Left ventricle myocardium inferior (tissue), 1 donor: Measurements from ENCODE around the gene TPO. TPM values are rescaled to one million over a fixed set of nuclear protein-coding genes. Genes with fewer than 3 reads are reported as not detected.

Experiments
- DNase-seq: peaks from one replicate; pipeline ENCODE4 v3.0.0-alpha.2; 2020
- H3K27ac ChIP-seq: fragments of 200-600 bp; replicated peaks from 2 replicates; pipeline ENCODE4 v1.8.0; 2021
- H3K27me3 ChIP-seq: fragments of 200-600 bp; 2 replicates; pipeline ENCODE4 v1.8.0; 2021; ENCODE audit warnings: low read depth
- H3K36me3 ChIP-seq: fragments of 200-600 bp; 2 replicates; pipeline ENCODE4 v1.8.0; 2021
- H3K4me1 ChIP-seq: fragments of 200-600 bp; 2 replicates; pipeline ENCODE4 v1.8.0; 2021
- H3K4me3 ChIP-seq: fragments of 200-600 bp; 2 replicates; pipeline ENCODE4 v1.8.0; 2021; ENCODE audit warnings: mild to moderate bottlenecking, moderate library complexity
- H3K9me3 ChIP-seq: fragments of 200-600 bp; replicated peaks from 2 replicates; pipeline ENCODE4 v1.8.0; 2021
- intact Hi-C: fragments of 100-400 bp; cut with micrococcal nuclease; formaldehyde crosslinking; loops from one replicate; pipeline ENCODE4 v1.11.0; 2022
- total RNA-seq: library from RNA; stranded (reverse); fragmentation: NEBNext Ultra II Directional; extraction: Animal tissue kit (Norgen Biotek cat#: 25700); gene quantifications from one replicate; pipeline ENCODE4 v1.2.1, GENCODE V29; 2021
- TF ChIP-seq, protein P1 (sequence below): fragments of 200-600 bp; IDR thresholded peaks from 2 replicates; pipeline ENCODE4 v1.8.0; 2021; ENCODE audit warnings: antibody characterized with exemption, mild to moderate bottlenecking, borderline replicate concordance
- donor health status: DM: no; HTN: yes; CAD: no; lungs with severe emphysema.

Gene TPO
- total RNA-seq, 1 donor from 2014 or later, result 7.1 TPM

DNA sequence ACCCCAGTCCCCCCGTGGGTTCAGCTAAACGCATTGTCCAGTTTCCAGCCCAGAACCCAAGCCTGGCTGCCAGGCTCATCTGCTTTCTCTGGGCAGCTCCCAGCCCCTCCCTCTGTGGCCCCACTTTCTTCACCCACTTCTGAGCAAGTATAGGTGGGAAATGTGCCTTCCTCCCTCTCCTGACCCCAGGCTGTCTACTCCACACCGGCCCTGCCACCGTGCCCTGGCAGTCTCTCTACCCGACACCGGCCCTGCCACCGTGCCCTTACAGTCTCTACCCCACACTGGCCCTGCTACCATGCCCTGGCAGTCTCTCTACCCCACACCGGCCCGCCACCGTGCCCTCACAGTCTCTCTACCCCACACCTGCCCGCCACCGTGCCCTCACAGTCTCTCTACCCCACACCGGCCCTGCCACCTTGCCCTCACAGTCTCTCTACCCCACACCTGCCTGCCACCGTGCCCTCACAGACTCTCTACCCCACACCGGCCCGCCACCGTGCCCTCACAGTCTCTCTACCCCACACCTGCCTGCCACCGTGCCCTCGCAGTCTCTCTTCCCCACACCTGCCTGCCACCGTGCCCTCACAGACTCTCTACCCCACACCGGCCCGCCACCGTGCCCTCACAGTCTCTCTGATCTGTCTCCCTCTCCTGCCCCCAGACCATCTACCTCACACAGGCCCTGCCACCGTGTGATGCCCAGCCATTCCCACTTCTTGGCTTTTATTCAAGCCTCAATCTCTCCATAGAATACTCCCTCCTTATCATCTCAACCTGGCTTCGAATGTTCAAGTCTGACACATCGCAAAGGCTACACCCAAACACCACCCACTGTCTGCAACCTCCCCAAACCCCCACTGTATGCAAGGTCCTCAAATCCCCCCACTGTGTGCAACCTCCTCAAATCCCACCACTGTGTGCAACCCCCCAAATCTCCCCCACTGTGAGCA is 108.9 kb downstream of the TPO start:
- DNase-seq, result no peak
- H3K27me3 ChIP-seq, result no peaks in the 10 kb centered on the region
- no peak overlapping the region for H3K4me3 ChIP-seq
- no peaks in the 10 kb centered on the region for H3K9me3 ChIP-seq
- peaks cover 11% of the 10 kb centered on the region for H3K4me1 ChIP-seq
- H3K27ac ChIP-seq, result no peak overlapping the region
- no peaks in the 10 kb centered on the region for H3K36me3 ChIP-seq
- TF ChIP-seq, protein P1, sequence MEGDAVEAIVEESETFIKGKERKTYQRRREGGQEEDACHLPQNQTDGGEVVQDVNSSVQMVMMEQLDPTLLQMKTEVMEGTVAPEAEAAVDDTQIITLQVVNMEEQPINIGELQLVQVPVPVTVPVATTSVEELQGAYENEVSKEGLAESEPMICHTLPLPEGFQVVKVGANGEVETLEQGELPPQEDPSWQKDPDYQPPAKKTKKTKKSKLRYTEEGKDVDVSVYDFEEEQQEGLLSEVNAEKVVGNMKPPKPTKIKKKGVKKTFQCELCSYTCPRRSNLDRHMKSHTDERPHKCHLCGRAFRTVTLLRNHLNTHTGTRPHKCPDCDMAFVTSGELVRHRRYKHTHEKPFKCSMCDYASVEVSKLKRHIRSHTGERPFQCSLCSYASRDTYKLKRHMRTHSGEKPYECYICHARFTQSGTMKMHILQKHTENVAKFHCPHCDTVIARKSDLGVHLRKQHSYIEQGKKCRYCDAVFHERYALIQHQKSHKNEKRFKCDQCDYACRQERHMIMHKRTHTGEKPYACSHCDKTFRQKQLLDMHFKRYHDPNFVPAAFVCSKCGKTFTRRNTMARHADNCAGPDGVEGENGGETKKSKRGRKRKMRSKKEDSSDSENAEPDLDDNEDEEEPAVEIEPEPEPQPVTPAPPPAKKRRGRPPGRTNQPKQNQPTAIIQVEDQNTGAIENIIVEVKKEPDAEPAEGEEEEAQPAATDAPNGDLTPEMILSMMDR, result no peak
- intact Hi-C loops, result no loop called here

DNA sequence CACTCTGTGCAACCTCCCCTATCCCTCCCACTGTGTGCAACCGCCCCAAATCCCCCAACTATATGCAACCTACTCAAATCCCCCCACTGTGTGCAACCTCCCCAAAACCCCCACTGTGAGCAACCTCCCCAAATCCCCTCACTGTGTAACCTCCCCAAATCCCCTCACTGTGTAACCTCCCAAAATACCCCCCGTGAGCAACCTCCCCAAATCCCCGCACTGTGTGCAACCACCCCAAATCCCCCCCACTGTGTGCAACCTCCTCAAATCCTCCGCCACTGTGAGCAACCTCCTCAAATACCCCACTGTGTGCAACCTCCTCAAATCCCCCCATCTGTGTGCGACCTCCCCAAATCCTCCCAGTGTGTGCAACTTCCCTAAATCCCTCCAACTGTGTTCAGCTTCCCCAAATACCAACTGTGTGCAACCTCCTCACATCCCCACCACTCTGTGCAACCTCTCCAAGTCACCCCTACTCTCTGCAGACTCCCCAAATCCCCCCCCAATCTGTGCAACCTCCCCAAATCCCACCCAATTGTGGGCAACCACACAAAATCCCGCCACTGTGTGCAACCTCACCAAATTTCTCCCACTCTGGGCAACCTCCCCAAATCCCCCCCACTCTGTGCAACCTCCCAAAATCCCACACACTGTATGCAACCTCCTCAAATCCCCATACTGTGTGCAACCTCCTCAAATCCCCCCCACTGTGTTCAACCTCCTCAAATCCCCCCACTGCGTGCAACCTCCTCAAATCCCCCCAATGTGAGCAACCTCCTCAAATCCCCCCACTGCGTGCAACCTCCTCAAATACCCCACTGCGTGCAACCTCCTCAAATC is 114.1 kb downstream of the TPO start:
- Histone ChIP-seq H3K27me3 (no peaks in the 10 kb centered on the region), H3K9me3 (no peaks in the 10 kb centered on the region)

GRCh38 chr2:1528273-1529064 is 115.2 kb downstream of the TPO start:
- H3K9me3 ChIP-seq, result no peaks in the 10 kb centered on the region
- no peaks in the 10 kb centered on the region for H3K36me3 ChIP-seq
- H3K27me3 ChIP-seq, result no peaks in the 10 kb centered on the region
- no peak for DNase-seq
- no peak overlapping the region for H3K4me3 ChIP-seq
- H3K27ac ChIP-seq, result no peak overlapping the region
- H3K4me1 ChIP-seq, result no peaks in the 10 kb centered on the region
- TF ChIP-seq, protein P1, result no peak
- intact Hi-C loops, result no loop called here

More for the DNA sequence above, 114.1 kb downstream of the TPO start:
- no peak overlapping the region for H3K27ac ChIP-seq
- no peaks in the 10 kb centered on the region for H3K4me1 ChIP-seq
- H3K36me3 ChIP-seq, result no peaks in the 10 kb centered on the region
- intact Hi-C loops, result no loop called here
- TF ChIP-seq, protein P1, result no peak
- DNase-seq, result no peak
- no peak overlapping the region for H3K4me3 ChIP-seq

- intact Hi-C loops, result no loop called here
- TF ChIP-seq, protein P1, result peak; percentile 27
Measured at GRCh38 chr2:1538663-1539062, 125.4 kb downstream of the TPO start.

GRCh38 chr2:1539441-1539840 is 126.2 kb downstream of the TPO start:
- TF ChIP-seq, protein P1, result no peak
- Histone ChIP-seq H3K4me3 (no peak overlapping the region), H3K9me3 (no peaks in the 10 kb centered on the region), H3K27ac (no peak overlapping the region), H3K36me3 (no peaks in the 10 kb centered on the region), H3K4me1 (no peaks in the 10 kb centered on the region), H3K27me3 (peaks cover 28% of the 10 kb centered on the region)
- no peak for DNase-seq
- intact Hi-C loops, result no loop called here

More at GRCh38 chr2:1538663-1539062, 125.4 kb downstream of the TPO start:
- Histone ChIP-seq H3K27ac (no peak overlapping the region), H3K9me3 (no peaks in the 10 kb centered on the region), H3K4me1 (no peaks in the 10 kb centered on the region), H3K27me3 (peaks cover 28% of the 10 kb centered on the region), H3K4me3 (no peak overlapping the region), H3K36me3 (no peaks in the 10 kb centered on the region)
- DNase-seq, result no peak
